ENCODE measurements around the gene SLC8A1. TPM values are rescaled to one million over a fixed set of nuclear protein-coding genes. Genes with fewer than 3 reads are reported as not detected.

Gene SLC8A1
- total and polyA plus RNA-seq, 2 donors (not counting 1 experiment from before 2014, with no cell fraction given) = 0.07 to 0.20 TPM

GRCh38 chr2:40256649-40257048, 195.2 kb downstream of the SLC8A1 start:
- DNase-seq (no peak), ATAC-seq (ENCODE audit: low read depth) (no peak)
- H3K27me3 Mint-ChIP-seq = no peaks in the 10 kb centered on the region
- TF ChIP-seq CTCF (IDR thresholded peaks at IDR 0.05) = no peak
- TF ChIP-seq EZH2 (IDR thresholded peaks at IDR 0.05; ENCODE audit: borderline replicate concordance, insufficient read depth, low read depth, low read length, poor library complexity, severe bottlenecking) = no peak
- Histone ChIP-seq H3K9me3 (ENCODE audit: control extremely low read depth in 1 of 3, control insufficient read depth in 2 of 3, insufficient read depth in 1 of 3, low read length in 2 of 3) (no peaks in the 10 kb centered on the region), H3K4me1 (ENCODE audit: control insufficient read depth in 2 of 2, insufficient read depth in 2 of 2, low read length in 2 of 2) (no peaks in the 10 kb centered on the region), H3K27ac (ENCODE audit: low read length in 2 of 2) (no peak overlapping the region), H3K4me3 (ENCODE audit: control extremely low read depth in 1 of 5, extremely low read depth in 1 of 5, insufficient read depth in 1 of 5, low read depth in 2 of 5, low read length in 4 of 5) (no peak overlapping the region), H2AFZ (ENCODE audit: insufficient read depth, low read depth, low read length, poor library complexity, severe bottlenecking) (no peak overlapping the region), H3K9ac (ENCODE audit: low read length) (no peak overlapping the region), H3K27me3 (replicated peaks in 1 of 4; ENCODE audit: control extremely low read depth in 1 of 4, control insufficient read depth in 3 of 4, insufficient read depth in 4 of 4, low read length in 3 of 4) (no peaks in the 10 kb centered on the region), H3K36me3 (replicated peaks in 1 of 2; ENCODE audit: control extremely low read depth in 1 of 2, control insufficient read depth in 1 of 2, extremely low read depth in 1 of 2, insufficient read depth in 2 of 2, low read length in 1 of 2) (no peaks in the 10 kb centered on the region), H4K20me1 (ENCODE audit: control insufficient read depth, insufficient read depth, low read length, poor library complexity, severe bottlenecking) (no peaks in the 10 kb centered on the region), H3K79me2 (ENCODE audit: control insufficient read depth, insufficient read depth, low read length) (no peaks in the 10 kb centered on the region), H3K4me2 (replicated peaks; ENCODE audit: low read depth, low read length, poor library complexity, severe bottlenecking) (no peak overlapping the region)
- intact Hi-C loops (cut with micrococcal nuclease) = no loop called here
- H3K4me3 Mint-ChIP-seq = no peak overlapping the region
- ChIA-PET CTCF (interaction anchor here (0.8 kb wide), 1 partner anchor 10 kb away, joined by 3 read pairs; no protein-coding TSS in a partner anchor), POLR2A (no interaction called here)
- no peaks in the 10 kb centered on the region for H3K9me3 Mint-ChIP-seq (ENCODE audit: insufficient read depth)
- peaks cover 2% of the 10 kb centered on the region for H3K4me1 Mint-ChIP-seq
- no peak overlapping the region for H3K27ac Mint-ChIP-seq

- Histone ChIP-seq H3K4me1 (ENCODE audit: control insufficient read depth in 2 of 2, insufficient read depth in 2 of 2, low read length in 2 of 2) (no peaks in the 10 kb centered on the region), H3K27ac (ENCODE audit: low read length in 2 of 2) (no peak overlapping the region), H3K27me3 (replicated peaks in 1 of 4; ENCODE audit: control extremely low read depth in 1 of 4, control insufficient read depth in 3 of 4, insufficient read depth in 4 of 4, low read length in 3 of 4) (no peaks in the 10 kb centered on the region), H2AFZ (ENCODE audit: insufficient read depth, low read depth, low read length, poor library complexity, severe bottlenecking) (no peak overlapping the region), H3K9ac (ENCODE audit: low read length) (no peak overlapping the region), H3K79me2 (ENCODE audit: control insufficient read depth, insufficient read depth, low read length) (no peaks in the 10 kb centered on the region), H3K36me3 (replicated peaks in 1 of 2; ENCODE audit: control extremely low read depth in 1 of 2, control insufficient read depth in 1 of 2, extremely low read depth in 1 of 2, insufficient read depth in 2 of 2, low read length in 1 of 2) (no peaks in the 10 kb centered on the region), H4K20me1 (ENCODE audit: control insufficient read depth, insufficient read depth, low read length, poor library complexity, severe bottlenecking) (no peaks in the 10 kb centered on the region), H3K4me3 (ENCODE audit: control extremely low read depth in 1 of 5, extremely low read depth in 1 of 5, insufficient read depth in 1 of 5, low read depth in 2 of 5, low read length in 4 of 5) (no peak overlapping the region), H3K9me3 (ENCODE audit: control extremely low read depth in 1 of 3, control insufficient read depth in 2 of 3, insufficient read depth in 1 of 3, low read length in 2 of 3) (no peaks in the 10 kb centered on the region), H3K4me2 (replicated peaks; ENCODE audit: low read depth, low read length, poor library complexity, severe bottlenecking) (no peak overlapping the region)
- peaks cover 2% of the 10 kb centered on the region for H3K4me1 Mint-ChIP-seq
- ATAC-seq (ENCODE audit: low read depth) (no peak), DNase-seq (no peak)
- H3K27me3 Mint-ChIP-seq = no peaks in the 10 kb centered on the region
- H3K4me3 Mint-ChIP-seq = no peak overlapping the region
- no peak overlapping the region for H3K27ac Mint-ChIP-seq
- ChIA-PET CTCF (no interaction called here), POLR2A (no interaction called here)
- intact Hi-C loops (cut with micrococcal nuclease) = no loop called here
- 100% methylated on average over 1 of the region's 6 CpGs for WGBS (ENCODE audit: insufficient coverage)
- TF ChIP-seq EZH2 (IDR thresholded peaks at IDR 0.05; ENCODE audit: borderline replicate concordance, insufficient read depth, low read depth, low read length, poor library complexity, severe bottlenecking) = no peak
- no peak for TF ChIP-seq CTCF (IDR thresholded peaks at IDR 0.05)
- H3K9me3 Mint-ChIP-seq (ENCODE audit: insufficient read depth) = no peaks in the 10 kb centered on the region
Observed at GRCh38 chr2:40256008-40256407, 195.9 kb downstream of the SLC8A1 start.

All from B cell (primary cell).